Tibial nerve (tissue), 3 donors: ENCODE measurements around the gene WDFY3.

ENCODE experiments used
- CTCF ChIP-seq, 5 experiments: fragments of 200-600 bp in 3 of 5; fragments of 450-650 bp in 2 of 5; sonication (generic) in 3 of 5; IDR thresholded peaks; one replicate each; pipeline ENCODE4 v1.5.1; 2016 to 2019; ENCODE audit warnings: antibody characterized with exemption in 5 of 5, mild to moderate bottlenecking in 3 of 5, moderate library complexity in 2 of 5
- POLR2A ChIP-seq, 2 donors: fragments of 450-650 bp; IDR thresholded peaks; one replicate each; pipeline ENCODE4 v1.6.1; 2017; ENCODE audit warnings: antibody characterized with exemption in 2 of 2, mild to moderate bottlenecking in 2 of 2, moderate library complexity in 2 of 2

- TF ChIP-seq CTCF (IDR thresholded peaks at IDR 0.05) (no peak), POLR2A (IDR thresholded peaks at IDR 0.05) (no peak)
Measured at GRCh38 chr4:84722720-84723119, 243.8 kb downstream of the WDFY3 start.
